HEK293T (cell line): ENCODE data around the gene PLPP4.

Source experiments
- ARNT ChIP-seq: fragments of 450-650 bp; IDR thresholded peaks from 2 replicates; pipeline ENCODE4 v1.6.1; 2017; ENCODE audit warnings: mild to moderate bottlenecking
- CTBP1 ChIP-seq: fragments of 450-650 bp; IDR thresholded peaks from 2 replicates; pipeline ENCODE4 v1.6.1; 2016; ENCODE audit warnings: borderline replicate concordance
- ELF4 ChIP-seq: fragments of 450-650 bp; IDR thresholded peaks from 2 replicates; pipeline ENCODE4 v1.6.1; 2017; ENCODE audit warnings: antibody characterized with exemption
- FOXM1 ChIP-seq: fragments of 450-650 bp; IDR thresholded peaks from 2 replicates; pipeline ENCODE4 v1.6.1; 2017; ENCODE audit warnings: mild to moderate bottlenecking, borderline replicate concordance
- L3MBTL2 ChIP-seq: fragments of 450-650 bp; conservative IDR thresholded peaks from 2 replicates; pipeline ENCODE4 v1.6.1; 2016; ENCODE audit warnings: mild to moderate bottlenecking
- SP1 ChIP-seq: fragments of 450-650 bp; IDR thresholded peaks from 2 replicates; pipeline ENCODE4 v1.6.1; 2017
- SUZ12 ChIP-seq: fragments of 450-650 bp; IDR thresholded peaks from 2 replicates; pipeline ENCODE4 v1.6.1; 2016; ENCODE audit warnings: mild to moderate bottlenecking

- TF ChIP-seq ARNT (no peak), SP1 (no peak), SUZ12 (no peak), CTBP1 (no peak), ELF4 (no peak), L3MBTL2 (no peak), FOXM1 (no peak)
Observed at GRCh38 chr10:120600871-120601649, 144.0 kb downstream of the PLPP4 start.
